Measurements from ENCODE around the gene YARS2. TPM values are rescaled to one million over a fixed set of nuclear protein-coding genes. Genes with fewer than 3 reads are reported as not detected.

YARS2 gene
- total RNA-seq, 2 donors from 2014 or later = 34.1 to 72.7 TPM

DNA sequence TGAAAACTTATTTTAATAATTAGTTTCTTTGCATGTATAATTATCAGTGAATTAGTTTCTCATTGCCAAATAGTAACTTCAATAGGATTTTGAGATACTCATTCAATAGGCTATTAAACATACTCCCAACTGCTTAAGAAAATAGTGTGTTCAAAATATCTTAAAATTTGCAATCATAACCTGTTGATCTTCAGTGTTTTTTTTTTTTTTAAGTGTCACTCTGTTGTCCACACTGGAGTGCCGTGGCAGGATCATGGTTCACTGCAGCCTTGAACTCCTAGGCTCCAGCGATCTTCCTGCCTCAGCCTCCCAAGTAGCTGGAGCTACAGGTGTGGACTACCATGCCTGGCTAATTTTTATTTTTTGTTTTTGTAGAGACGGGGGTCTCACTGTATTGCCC lies 1.5 kb upstream of the YARS2 start:
- Mint-ChIP-seq H3K36me3 (ENCODE audit: low read depth) (peaks cover 17% of the 10 kb centered on the region), H3K9me3 (no peaks in the 10 kb centered on the region), H3K4me3 (no peak overlapping the region), H3K27me3 (ENCODE audit: insufficient read depth) (no peaks in the 10 kb centered on the region), H3K27ac (no peak overlapping the region), H3K4me1 (peaks cover 21% of the 10 kb centered on the region)
- H3K4me1 ChIP-seq (ENCODE audit: control insufficient read depth, insufficient read depth, low read length) = peaks cover 6% of the 10 kb centered on the region
- no peak overlapping the region for H3K9ac ChIP-seq (ENCODE audit: extremely low read depth, low read length, poor library complexity, severe bottlenecking)
- 94% methylated on average over 2 to 3 of the region's 3 CpGs for WGBS, 2 experiments (ENCODE audit: insufficient coverage in 1 of 2, insufficient read length in 1 of 2)
- H3K27ac ChIP-seq (ENCODE audit: low read depth, low read length) = no peak overlapping the region
- H3K4me3 ChIP-seq (ENCODE audit: low read length) = no peak overlapping the region
- TF ChIP-seq, protein P1, sequence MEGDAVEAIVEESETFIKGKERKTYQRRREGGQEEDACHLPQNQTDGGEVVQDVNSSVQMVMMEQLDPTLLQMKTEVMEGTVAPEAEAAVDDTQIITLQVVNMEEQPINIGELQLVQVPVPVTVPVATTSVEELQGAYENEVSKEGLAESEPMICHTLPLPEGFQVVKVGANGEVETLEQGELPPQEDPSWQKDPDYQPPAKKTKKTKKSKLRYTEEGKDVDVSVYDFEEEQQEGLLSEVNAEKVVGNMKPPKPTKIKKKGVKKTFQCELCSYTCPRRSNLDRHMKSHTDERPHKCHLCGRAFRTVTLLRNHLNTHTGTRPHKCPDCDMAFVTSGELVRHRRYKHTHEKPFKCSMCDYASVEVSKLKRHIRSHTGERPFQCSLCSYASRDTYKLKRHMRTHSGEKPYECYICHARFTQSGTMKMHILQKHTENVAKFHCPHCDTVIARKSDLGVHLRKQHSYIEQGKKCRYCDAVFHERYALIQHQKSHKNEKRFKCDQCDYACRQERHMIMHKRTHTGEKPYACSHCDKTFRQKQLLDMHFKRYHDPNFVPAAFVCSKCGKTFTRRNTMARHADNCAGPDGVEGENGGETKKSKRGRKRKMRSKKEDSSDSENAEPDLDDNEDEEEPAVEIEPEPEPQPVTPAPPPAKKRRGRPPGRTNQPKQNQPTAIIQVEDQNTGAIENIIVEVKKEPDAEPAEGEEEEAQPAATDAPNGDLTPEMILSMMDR (conservative IDR thresholded peaks at IDR 0.05) = no peak
- H3K36me3 ChIP-seq (ENCODE audit: control insufficient read depth, insufficient read depth, low read length) = peaks cover 19% of the 10 kb centered on the region
- no peaks in the 10 kb centered on the region for H3K27me3 ChIP-seq (ENCODE audit: control insufficient read depth, insufficient read depth, low read length, poor library complexity, severe bottlenecking)
- H3K9me3 ChIP-seq (ENCODE audit: control insufficient read depth, low read length) = no peaks in the 10 kb centered on the region
- DNase-seq = no peak

DNA sequence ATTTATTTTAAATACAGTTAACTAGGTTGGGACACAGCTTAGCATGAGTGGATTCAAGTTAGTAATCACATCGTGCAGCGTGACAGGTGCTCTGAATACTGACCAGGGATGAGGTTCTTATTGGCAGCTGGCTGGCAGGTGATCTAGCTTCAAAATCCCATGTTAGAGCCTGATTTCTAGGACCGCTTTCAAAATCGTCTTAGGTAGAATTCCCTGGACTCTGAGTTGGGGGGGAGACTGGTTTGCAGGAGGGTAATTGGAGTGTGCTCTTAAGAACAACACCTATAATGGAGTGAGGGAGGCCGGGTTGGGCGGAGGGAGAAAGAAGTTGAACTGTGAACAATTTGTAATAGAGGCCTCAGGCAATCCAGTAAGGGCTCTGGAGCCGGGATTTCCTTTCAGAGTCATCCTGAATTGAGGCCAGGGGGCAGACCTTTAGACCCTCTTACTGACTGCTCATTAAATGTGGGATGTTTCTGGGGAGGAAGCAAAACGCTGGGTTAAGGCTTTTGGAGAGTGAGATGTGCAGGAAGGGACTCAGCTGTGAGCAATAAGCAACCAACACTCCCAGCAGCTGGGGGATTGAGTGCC lies 874 bp upstream of the YARS2 start:
- no peak overlapping the region for H3K27ac ChIP-seq (ENCODE audit: low read depth, low read length)
- peaks cover 6% of the 10 kb centered on the region for H3K4me1 ChIP-seq (ENCODE audit: control insufficient read depth, insufficient read depth, low read length)
- 58 to 59% methylated on average over 8 of the region's 8 CpGs for WGBS, 2 experiments (ENCODE audit: insufficient coverage in 1 of 2, insufficient read length in 1 of 2)
- H3K36me3 ChIP-seq (ENCODE audit: control insufficient read depth, insufficient read depth, low read length) = peaks cover 24% of the 10 kb centered on the region
- Mint-ChIP-seq H3K27ac (peak overlapping the region; percentile 99), H3K4me3 (peak overlapping the region; percentile 95), H3K9me3 (no peaks in the 10 kb centered on the region), H3K4me1 (peaks cover 21% of the 10 kb centered on the region), H3K36me3 (ENCODE audit: low read depth) (peaks cover 23% of the 10 kb centered on the region), H3K27me3 (ENCODE audit: insufficient read depth) (no peaks in the 10 kb centered on the region)
- H3K4me3 ChIP-seq (ENCODE audit: low read length) = peak overlapping the region; percentile 94
- no peak overlapping the region for H3K9ac ChIP-seq (ENCODE audit: extremely low read depth, low read length, poor library complexity, severe bottlenecking)
- no peaks in the 10 kb centered on the region for H3K9me3 ChIP-seq (ENCODE audit: control insufficient read depth, low read length)
- DNase-seq = peak; percentile 63
- TF ChIP-seq, protein P1 (conservative IDR thresholded peaks at IDR 0.05) = peak; percentile 5
- H3K27me3 ChIP-seq (ENCODE audit: control insufficient read depth, insufficient read depth, low read length, poor library complexity, severe bottlenecking) = no peaks in the 10 kb centered on the region

DNA sequence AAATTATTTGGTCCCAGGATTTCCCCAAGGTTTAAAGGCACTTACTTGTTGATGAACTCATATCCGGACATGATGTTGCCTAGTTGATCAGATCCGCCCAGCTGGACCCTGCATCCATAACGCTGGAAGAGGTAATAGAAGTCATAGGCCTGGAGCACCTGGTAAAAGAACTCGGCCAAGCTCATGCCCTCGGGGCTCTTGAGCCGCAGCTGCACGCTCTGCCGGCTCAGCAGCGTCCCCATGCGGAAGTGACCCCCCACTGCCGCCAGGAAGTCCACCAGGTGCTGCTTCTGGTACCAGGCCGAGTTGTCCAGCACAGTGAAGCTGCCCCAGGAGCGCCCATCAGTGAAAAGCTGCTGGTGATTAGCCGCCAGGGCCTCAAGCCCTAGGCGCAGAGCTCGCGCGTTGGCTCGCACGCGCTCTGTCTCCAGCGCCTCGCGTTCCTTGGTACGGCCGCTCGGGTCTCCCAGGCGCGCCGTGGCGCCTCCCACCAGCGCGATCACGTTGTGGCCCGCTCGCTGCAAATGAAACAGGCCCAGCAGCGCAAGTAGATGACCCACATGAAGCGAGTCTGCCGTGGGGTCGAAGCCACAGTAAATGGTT lies 545 bp downstream of the YARS2 start:
- Mint-ChIP-seq H3K9me3 (no peaks in the 10 kb centered on the region), H3K36me3 (ENCODE audit: low read depth) (peaks cover 36% of the 10 kb centered on the region), H3K27me3 (ENCODE audit: insufficient read depth) (no peaks in the 10 kb centered on the region), H3K27ac (peak overlapping the region; percentile 99), H3K4me1 (peaks cover 21% of the 10 kb centered on the region), H3K4me3 (peak overlapping the region; percentile 95)
- Histone ChIP-seq H3K27me3 (ENCODE audit: control insufficient read depth, insufficient read depth, low read length, poor library complexity, severe bottlenecking) (no peaks in the 10 kb centered on the region), H3K4me3 (ENCODE audit: low read length) (peak overlapping the region; percentile 94), H3K9ac (ENCODE audit: extremely low read depth, low read length, poor library complexity, severe bottlenecking) (peak overlapping the region; percentile 84), H3K4me1 (ENCODE audit: control insufficient read depth, insufficient read depth, low read length) (peaks cover 6% of the 10 kb centered on the region), H3K36me3 (ENCODE audit: control insufficient read depth, insufficient read depth, low read length) (peaks cover 39% of the 10 kb centered on the region), H3K9me3 (ENCODE audit: control insufficient read depth, low read length) (no peaks in the 10 kb centered on the region), H3K27ac (ENCODE audit: low read depth, low read length) (peak overlapping the region; percentile 73)
- TF ChIP-seq, protein P1 (conservative IDR thresholded peaks at IDR 0.05) = peak; percentile 100
- 0% methylated on average over 17 to 40 of the region's 40 CpGs for WGBS, 2 experiments (ENCODE audit: insufficient coverage in 1 of 2, insufficient read length in 1 of 2)
- DNase-seq = peak; percentile 98
